22Rv1 (cell line): Measurements from ENCODE around the gene KIDINS220.

Experiments
- CTCF ChIP-seq: fragments of 450-650 bp; IDR thresholded peaks from 2 replicates; pipeline ENCODE4 v1.5.1; 2017; ENCODE audit warnings: mild to moderate bottlenecking
- ZFX ChIP-seq: fragments of 450-650 bp; IDR thresholded peaks from 2 replicates; pipeline ENCODE4 v1.6.1; 2017; ENCODE audit warnings: antibody characterized with exemption, borderline replicate concordance

- TF ChIP-seq CTCF (peak; percentile 52), ZFX (no peak)
Measured at GRCh38 chr2:8882094-8882493, 44.7 kb upstream of the KIDINS220 start.
